ENCODE results near the gene MADCAM1. TPM values are rescaled to one million over a fixed set of nuclear protein-coding genes. Genes with fewer than 3 reads are reported as not detected.
"Not testable (repeated sequence)": the region's sequence is repeated elsewhere in the genome, so short reads cannot be mapped to it uniquely, and the experiment has no call there.

MADCAM1 gene
- 10 to 100 TPM in 2 of 10 donors, 1 to 10 TPM in 8; 5.6 to 13.4 (median 8.3) TPM for polyA plus RNA-seq (ENCODE audit: insufficient read length in 10 of 10)
- long read RNA-seq, donor 1, partial matches to known transcripts: 0 of 3 reads
- long read RNA-seq, donor 1, other reads (novel, unspliced or antisense): 0 of 3 reads
- long read RNA-seq, donor 2, partial matches to known transcripts: 0 of 1 reads
- long read RNA-seq, donor 2, other reads (novel, unspliced or antisense): 0 of 1 reads
- long read RNA-seq, donor 3: 0 reads
- long read RNA-seq, donor 4, partial matches to known transcripts: 0 of 3 reads
- long read RNA-seq, donor 4, other reads (novel, unspliced or antisense): 0 of 3 reads
- long read RNA-seq, donor 5, transcript MADCAM1-201 (5 exons, 1,572 nt): major isoform, 5 of 5 reads
- long read RNA-seq, donor 5, partial matches to known transcripts: 0 of 5 reads
- long read RNA-seq, donor 5, other reads (novel, unspliced or antisense): 0 of 5 reads
- long read RNA-seq, donor 6: 0 reads
- long read RNA-seq, donor 7, partial matches to known transcripts: 0 of 1 reads
- long read RNA-seq, donor 7, other reads (novel, unspliced or antisense): 0 of 1 reads
- long read RNA-seq, donor 8: 0 reads
- long read RNA-seq, donor 9, partial matches to known transcripts: 0 of 1 reads
- long read RNA-seq, donor 9, other reads (novel, unspliced or antisense): 0 of 1 reads

DNA sequence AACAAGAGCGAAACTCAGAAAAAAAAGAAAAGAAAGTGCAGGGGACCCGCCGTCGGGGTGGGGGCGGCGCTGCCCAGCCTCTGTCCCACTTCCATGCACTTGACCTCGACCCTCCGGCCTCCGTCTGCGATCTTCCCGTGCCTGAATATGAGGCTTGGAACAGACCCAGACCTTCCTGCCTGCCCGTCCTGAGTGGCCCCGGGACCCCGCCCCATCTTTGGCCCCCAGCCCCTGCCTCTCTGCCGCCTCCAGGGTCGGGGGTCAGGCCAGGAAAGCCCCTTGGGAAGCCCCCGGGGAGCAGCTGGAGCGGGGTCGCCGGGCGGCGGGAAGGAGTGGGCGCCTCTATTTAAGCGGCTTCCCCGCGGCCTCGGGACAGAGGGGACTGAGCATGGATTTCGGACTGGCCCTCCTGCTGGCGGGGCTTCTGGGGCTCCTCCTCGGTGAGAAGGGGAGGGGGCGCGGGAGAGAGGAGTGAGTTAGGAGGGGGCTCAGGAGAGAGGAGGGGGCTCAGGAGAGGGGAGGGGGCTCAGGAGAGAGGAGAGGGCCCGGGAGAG, at the start of gene MADCAM1:
Gene MADCAM1, plus strand, starts transcription at position 375 of the 554 bp plus-strand sequence. Its CDS starts 14 bp downstream, at position 389.
- no peak for DNase-seq

DNA sequence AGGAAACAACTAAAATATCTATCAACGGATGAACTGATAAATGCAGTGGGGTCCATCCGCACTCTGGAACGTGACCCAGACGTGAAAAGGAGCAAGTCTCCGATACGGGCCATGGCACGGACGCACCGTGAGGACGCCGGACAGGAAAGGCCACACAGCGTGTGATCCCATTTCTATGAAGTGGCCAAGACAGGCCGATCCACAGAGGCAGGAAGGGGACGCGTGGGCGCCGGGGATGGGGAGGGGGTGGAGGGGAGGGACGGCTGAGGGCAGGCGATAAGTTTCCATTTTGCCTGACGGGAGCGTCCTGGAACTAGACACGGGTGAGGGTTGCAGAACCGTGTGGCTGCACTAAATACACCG, 49.2 kb upstream of the MADCAM1 start:
- no peak for DNase-seq

DNA sequence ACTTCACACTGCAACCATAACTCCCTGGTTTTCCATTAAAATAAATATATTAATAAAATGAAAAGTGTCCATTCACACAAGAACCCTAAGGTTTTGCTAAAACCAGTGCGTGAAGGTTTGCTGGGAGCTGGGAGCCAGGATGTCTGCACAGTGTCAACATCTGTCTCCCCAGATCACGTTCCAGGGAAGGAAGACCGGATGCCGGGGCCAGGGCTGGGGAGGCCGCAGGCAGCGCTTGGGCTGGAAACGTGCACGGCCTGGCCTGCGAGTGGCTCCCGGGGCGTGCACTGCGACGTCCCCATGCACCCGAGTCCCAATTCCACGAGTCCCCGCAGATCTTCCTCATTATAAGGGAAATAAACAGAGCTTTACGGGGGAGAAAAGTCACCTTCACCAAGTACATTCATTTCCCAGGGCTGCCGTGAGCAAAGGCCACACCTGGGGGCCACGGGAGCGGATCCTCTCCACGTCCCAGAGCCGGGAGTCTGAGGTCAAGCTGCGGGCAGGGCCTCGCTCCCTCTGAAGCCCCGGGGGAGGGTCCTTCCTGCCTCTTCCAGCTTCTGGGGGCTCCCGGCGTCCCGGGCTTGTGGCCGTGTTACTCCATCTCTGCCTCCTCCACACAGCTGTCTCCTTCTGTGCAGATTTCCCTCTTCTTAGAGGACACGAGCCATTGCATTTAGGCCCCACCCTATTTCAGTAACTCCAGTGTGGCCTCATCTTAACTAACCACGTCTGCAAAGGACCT, 48.3 kb upstream of the MADCAM1 start:
- DNase-seq: peak in 2 of 3 donors; percentile 60 to 83

GRCh38 chr19:449916-450315, 46.4 kb upstream of the MADCAM1 start:
- no peak for DNase-seq

GRCh38 chr19:450912-451481, 45.3 kb upstream of the MADCAM1 start:
- not testable (repeated sequence) for DNase-seq

DNA sequence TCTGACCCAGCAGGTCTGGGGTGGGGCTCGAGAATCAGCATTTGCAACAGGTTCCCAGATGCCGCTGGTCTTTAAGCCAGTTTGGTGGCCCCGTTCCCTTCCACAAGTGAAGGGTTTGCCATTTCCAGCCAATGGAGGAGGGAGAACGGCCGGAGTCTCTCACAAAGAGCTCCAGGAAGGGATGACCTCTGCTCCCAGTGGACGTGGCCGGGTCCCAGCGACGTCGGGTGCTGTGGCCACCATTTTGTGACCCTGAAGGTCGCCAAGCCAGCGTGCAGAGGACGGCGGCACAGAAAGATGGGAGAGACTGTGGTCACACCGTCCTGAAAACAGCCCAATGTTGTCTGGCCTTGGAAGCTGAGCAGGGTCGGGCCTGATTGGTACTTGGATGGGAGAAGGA, 43.5 kb upstream of the MADCAM1 start:
- no peak for DNase-seq

GRCh38 chr19:453606-454005, 42.7 kb upstream of the MADCAM1 start:
- no peak for DNase-seq

GRCh38 chr19:455031-455705, 41.1 kb upstream of the MADCAM1 start:
- DNase-seq: no peak

- DNase-seq: no peak
Measured at GRCh38 chr19:455851-456546, 40.3 kb upstream of the MADCAM1 start.

DNA sequence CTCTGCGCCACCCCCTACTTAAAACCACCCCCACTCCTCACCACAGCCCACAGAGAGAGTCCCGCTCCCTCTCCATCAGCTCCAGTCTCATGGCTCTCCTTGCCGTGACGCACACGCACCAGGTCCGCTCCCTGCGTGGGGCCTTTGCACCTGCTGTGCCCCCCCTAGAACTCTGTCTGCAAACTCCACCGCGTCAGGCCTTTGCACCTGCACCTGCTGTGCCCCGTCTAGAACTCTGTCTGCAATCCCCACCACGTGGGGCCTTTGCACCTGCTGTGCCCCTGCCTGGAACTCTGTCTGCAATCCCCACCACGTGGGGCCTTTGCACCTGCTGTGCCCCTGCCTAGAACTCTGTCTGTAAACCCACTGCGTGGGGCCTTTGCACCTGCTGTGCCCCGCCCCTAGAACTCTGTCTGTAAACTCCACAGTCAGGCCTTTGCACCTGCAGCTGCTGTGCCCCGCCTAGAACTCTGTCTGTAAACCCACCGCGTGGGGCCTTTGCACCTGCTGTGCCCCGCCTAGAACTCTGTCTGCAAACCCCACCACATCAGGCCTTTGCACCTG, 39.7 kb upstream of the MADCAM1 start:
- no peak for DNase-seq

DNA sequence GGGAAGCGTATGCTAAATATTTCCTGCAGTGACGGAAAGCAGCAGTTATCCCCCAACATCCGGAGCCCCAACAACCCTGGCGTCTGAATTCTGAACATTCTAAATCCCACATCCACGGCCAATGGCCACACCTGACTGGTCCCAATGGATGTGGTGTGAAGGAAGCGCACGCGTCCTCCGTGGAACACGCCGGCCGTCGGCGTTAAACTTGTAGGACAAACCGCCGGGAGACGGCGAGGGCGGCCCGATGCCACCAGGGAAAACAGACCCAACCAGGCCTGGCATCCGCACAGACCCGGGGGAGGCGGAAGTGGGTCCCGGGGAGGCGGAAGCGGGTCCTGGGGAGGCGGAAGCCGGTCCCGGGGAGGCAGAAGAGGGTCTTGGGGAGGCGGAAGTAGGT, 38.6 kb upstream of the MADCAM1 start:
- no peak for DNase-seq

- DNase-seq: no peak
Measured at GRCh38 chr19:458091-459042, 37.9 kb upstream of the MADCAM1 start.

DNA sequence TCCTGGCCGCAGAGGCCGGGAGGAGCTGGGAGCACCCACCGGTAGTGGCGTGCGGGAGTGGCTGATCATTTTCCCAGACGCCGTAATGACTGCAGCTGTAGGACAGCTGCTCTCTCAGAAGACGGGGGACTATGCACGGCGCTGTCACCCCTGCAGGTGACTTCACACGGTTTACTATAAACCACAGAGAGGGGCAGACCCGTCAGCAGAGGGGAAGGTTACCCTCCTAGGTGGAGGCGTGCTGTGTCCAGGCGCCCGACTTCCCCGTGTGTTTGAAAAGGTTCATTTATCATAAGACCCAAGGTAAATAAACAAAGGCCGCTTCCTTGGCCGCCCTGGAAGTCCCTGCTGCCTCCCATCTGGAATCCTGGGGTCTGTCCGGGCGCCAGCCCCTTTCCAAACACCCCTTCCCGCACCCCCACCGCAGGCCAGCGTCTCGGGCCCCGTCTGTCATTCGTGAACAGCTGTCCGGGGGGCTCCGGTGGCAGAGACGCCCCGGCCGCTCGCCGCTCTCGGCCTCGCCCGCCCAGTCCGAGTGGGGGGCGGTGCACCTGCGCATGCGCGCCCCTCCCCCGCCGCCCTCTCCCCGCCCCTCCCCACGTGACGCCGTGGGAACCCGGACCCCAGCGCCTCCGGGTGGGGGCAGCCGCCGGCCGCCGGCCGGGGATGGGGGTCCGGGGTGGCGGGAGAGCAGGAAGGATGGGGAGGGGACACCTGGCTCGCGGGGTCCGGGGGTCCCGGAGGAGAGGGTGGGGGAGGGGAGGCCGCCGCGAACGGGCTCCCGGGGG, 36.4 kb upstream of the MADCAM1 start:
- DNase-seq: peak in 2 of 3 donors; percentile 81 to 91

DNA sequence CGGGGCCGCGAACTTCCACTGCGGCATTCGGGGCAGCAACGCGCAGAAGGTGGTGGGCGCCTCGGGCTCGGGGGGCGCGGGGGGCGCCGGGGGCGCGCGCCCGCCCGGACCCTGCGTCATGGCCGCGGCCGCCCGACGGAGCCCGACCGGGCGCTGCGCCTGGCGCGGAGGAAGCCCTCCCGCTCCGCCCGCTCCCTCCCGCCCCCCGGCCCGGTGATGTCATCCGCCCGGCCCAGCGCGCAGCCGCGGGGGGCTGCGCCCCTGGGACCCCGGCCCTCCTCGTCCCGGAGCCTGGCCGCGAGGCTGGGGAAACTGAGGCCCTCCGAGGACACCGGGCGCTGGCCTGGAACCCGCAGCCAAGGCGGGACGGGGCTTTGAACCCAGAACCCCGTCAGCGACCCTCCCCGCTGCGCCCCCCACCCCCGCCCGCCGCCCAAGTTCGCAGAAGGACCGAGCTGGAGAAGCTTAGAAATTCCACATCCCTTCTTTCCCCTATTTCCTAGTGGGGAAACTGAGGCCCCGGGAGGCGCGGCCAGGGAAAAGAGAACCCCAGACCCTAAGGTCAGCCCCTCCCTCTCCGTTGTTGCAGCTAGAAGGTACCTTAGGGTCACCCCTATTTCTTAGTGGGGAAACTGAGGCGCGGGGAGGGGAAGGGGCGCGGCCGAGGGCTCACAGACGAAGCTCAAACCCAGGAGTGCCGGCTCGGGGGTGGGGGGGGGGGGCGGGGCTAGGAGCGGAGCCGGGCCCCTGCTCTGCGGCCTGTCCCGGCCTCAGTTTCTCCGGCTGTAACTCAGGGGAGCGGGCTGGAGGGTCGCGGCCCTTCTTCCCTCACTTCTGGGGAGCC, 35.2 kb upstream of the MADCAM1 start, which contains the start of gene SHC2:
Gene SHC2, minus strand, starts transcription at position 157 of the 844 bp plus-strand sequence. Its CDS starts 37 bp downstream, at position 120.
- peak in 2 of 3 donors; percentile 74 to 83 for DNase-seq

DNA sequence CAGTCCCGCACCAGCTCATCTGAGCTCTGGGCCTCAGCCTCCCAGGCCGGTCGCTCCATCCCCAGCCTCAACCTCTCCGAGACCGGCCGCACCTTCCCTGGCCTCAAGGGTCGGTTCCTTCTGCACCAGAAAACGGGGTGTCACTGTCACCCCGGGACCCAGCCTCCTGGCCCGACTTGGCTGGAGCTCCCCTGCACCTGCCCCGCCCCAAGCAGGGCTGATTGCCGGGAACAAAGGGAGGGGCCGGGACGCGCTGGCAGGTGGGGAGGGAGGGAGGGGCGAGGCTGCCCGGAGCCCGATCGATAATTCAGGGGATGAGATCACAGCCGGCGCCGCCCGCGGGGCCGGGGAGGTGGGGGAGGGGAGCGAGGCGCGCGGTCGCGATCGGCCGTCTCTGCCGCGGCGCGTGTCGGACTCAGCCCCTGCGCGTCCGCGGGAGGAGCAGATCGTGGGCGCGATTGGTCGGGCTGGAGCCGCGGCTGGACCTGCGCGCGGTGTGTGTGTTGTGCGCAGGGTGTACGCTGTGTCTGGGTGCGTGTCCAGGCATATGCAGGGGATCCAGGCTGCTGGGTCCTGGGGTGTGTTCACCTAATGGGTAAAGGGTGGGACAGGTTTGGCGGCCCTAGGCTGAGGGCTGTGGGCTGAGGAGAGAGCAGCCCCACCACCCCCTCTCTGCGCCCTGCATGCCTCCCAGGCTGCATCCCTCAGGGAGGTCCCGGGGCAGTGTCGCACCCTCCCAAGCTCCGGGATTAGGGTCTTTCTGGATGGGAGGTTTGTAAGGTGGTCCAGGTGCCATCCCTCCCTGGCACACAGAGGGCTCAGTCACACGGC, 34.4 kb upstream of the MADCAM1 start:
- DNase-seq: peak in 1 of 3 donors; percentile 64

All from muscle of back (tissue), 13 donors.